ENCODE measurements around the gene RHOH. TPM values are rescaled to one million over a fixed set of nuclear protein-coding genes. Genes with fewer than 3 reads are reported as not detected.

RHOH gene
- total and polyA plus RNA-seq, 9 of the 15 experiments (the other 6 are each of a cell fraction or from before 2014, with no cell fraction given) = 14.3 to 37.7 (median 23.2) TPM

DNA sequence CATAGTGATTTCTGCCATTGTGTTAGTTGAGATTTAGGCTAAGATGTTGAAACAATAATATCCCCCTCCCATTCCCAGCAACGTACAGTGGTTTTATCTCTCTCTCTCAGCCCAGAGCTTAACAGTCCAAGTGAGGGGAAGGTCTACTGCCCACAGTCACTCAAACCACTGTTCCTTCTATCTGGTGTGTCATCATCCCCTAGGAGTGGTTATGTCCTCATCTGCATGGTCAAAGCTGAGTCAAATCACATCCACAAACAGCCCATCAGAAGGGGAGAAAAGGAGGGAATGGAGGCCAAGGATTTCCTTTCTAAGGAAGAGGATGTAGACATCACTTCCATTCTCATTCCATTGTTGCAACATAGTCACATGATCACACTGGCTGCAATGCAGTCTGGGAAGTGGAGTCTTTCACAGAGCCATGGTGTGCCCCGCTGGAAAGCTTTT lies 95.5 kb downstream of the RHOH start (continued):
- TF ChIP-seq ZBTB40 (IDR thresholded peaks at IDR 0.05) (peak; percentile 70), ZBTB40 (CRISPR knock-in tag; IDR thresholded peaks at IDR 0.05) (no peak), ARID2 (IDR thresholded peaks at IDR 0.05) (no peak), CCNT2 (IDR thresholded peaks at IDR 0.05; ENCODE audit: borderline replicate concordance, extremely low read depth, insufficient read length, low read depth, low read length) (peak; percentile 37), GABPA (tag; conservative IDR thresholded peaks at IDR 0.05; ENCODE audit: low read depth) (peak; percentile 72), HDAC3 (IDR thresholded peaks at IDR 0.05; ENCODE audit: borderline replicate concordance, partially characterized antibody) (peak; percentile 62), HBP1 (CRISPR knock-in tag; IDR thresholded peaks at IDR 0.05) (no peak), MAZ (CRISPR knock-in tag; conservative IDR thresholded peaks at IDR 0.05 in 1 of 2, IDR thresholded peaks at IDR 0.05 in 1 of 2) (0 out of 4 replicates have a peak, but pooled peaks of 1 of the 2 experiments have one; percentile 56), HIVEP1 (CRISPR knock-in tag; IDR thresholded peaks at IDR 0.05) (0 out of 2 replicates have a peak, but pooled peaks have one; percentile 29)
- TF ChIP-seq, protein P1, sequence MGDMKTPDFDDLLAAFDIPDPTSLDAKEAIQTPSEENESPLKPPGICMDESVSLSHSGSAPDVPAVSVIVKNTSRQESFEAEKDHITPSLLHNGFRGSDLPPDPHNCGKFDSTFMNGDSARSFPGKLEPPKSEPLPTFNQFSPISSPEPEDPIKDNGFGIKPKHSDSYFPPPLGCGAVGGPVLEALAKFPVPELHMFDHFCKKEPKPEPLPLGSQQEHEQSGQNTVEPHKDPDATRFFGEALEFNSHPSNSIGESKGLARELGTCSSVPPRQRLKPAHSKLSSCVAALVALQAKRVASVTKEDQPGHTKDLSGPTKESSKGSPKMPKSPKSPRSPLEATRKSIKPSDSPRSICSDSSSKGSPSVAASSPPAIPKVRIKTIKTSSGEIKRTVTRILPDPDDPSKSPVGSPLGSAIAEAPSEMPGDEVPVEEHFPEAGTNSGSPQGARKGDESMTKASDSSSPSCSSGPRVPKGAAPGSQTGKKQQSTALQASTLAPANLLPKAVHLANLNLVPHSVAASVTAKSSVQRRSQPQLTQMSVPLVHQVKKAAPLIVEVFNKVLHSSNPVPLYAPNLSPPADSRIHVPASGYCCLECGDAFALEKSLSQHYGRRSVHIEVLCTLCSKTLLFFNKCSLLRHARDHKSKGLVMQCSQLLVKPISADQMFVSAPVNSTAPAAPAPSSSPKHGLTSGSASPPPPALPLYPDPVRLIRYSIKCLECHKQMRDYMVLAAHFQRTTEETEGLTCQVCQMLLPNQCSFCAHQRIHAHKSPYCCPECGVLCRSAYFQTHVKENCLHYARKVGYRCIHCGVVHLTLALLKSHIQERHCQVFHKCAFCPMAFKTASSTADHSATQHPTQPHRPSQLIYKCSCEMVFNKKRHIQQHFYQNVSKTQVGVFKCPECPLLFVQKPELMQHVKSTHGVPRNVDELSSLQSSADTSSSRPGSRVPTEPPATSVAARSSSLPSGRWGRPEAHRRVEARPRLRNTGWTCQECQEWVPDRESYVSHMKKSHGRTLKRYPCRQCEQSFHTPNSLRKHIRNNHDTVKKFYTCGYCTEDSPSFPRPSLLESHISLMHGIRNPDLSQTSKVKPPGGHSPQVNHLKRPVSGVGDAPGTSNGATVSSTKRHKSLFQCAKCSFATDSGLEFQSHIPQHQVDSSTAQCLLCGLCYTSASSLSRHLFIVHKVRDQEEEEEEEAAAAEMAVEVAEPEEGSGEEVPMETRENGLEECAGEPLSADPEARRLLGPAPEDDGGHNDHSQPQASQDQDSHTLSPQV (IDR thresholded peaks at IDR 0.05) = 0 out of 2 replicates have a peak, but pooled peaks have one; percentile 47

All from K562 (cell line).